Measurements from ENCODE around the gene MTA1. TPM values are rescaled to one million over a fixed set of nuclear protein-coding genes. Genes with fewer than 3 reads are reported as not detected.

MTA1 gene
- total and polyA plus RNA-seq, 2 donors (not counting 1 experiment from before 2014, with no cell fraction given) = 137 to 147 TPM

DNA sequence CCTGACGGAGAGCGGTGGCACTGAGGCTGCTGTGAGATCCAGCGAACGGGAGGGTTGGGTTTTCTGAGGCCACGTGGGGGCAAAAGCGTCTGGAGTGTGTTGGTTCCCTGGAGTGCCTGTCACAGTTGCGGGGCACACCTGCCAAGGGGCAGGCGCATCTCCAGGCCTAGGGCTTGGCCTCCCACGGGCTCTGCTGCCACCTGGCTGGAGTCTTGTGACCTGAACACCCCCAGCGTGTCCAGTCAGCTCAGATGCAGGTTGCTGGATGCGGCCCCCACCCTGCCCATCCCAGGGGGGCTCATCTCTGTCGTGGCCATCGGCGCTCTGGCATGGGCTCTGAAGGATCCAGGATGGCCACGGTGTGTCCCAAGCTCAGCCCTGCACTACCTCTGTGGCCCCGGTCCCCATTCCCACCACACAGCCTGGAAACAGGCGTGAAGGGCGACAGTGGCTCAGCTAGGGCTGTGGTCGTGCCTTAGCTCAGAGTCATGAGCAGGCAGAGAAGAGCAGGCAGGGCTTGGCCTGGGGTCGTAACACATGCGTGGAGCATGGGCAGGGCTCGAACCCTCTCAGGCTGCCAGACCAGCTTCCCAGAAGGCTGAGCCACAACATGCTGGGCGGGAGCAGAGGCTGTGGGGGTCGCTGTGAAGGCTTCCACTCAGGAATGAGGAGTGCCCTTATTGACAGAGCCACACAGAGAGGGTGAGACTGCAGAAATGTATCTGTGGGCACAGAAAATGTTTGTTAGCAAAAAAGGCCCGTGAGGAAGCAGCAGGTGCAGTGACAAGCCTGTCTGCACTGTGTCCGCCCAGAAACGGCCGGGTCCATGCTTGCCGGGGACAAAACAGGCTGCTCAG lies 31.5 kb downstream of the MTA1 start:
- peaks cover 38% of the 10 kb centered on the region for H4K20me1 ChIP-seq (ENCODE audit: control insufficient read depth, insufficient read depth, low read length, poor library complexity, severe bottlenecking)
- Mint-ChIP-seq H3K27me3 (no peaks in the 10 kb centered on the region), H3K27ac (no peak overlapping the region), H3K4me1 (no peaks in the 10 kb centered on the region), H3K9me3 (ENCODE audit: insufficient read depth) (no peaks in the 10 kb centered on the region), H3K4me3 (no peak overlapping the region)
- H2AFZ ChIP-seq (ENCODE audit: insufficient read depth, low read depth, low read length, poor library complexity, severe bottlenecking) = no peak overlapping the region
- no peaks in the 10 kb centered on the region for H3K27me3 ChIP-seq (replicated peaks in 1 of 4; ENCODE audit: control extremely low read depth in 1 of 4, control insufficient read depth in 3 of 4, insufficient read depth in 4 of 4, low read length in 3 of 4)
- no peak for ATAC-seq (ENCODE audit: low read depth)
- no peak for DNase-seq
- no peaks in the 10 kb centered on the region for H3K4me1 ChIP-seq (ENCODE audit: control insufficient read depth in 2 of 2, insufficient read depth in 2 of 2, low read length in 2 of 2)
- intact Hi-C loops (cut with micrococcal nuclease) = no loop called here
- H3K4me2 ChIP-seq (replicated peaks; ENCODE audit: low read depth, low read length, poor library complexity, severe bottlenecking) = no peak overlapping the region
- 96% methylated on average over 28 of the region's 29 CpGs for WGBS (ENCODE audit: insufficient coverage)
- H3K4me3 ChIP-seq (ENCODE audit: control extremely low read depth in 1 of 5, extremely low read depth in 1 of 5, insufficient read depth in 1 of 5, low read depth in 2 of 5, low read length in 4 of 5) = no peak overlapping the region
- POLR2A ChIA-PET = no interaction called here
- H3K9ac ChIP-seq (ENCODE audit: low read length) = no peak overlapping the region
- TF ChIP-seq EZH2 (IDR thresholded peaks at IDR 0.05; ENCODE audit: borderline replicate concordance, insufficient read depth, low read depth, low read length, poor library complexity, severe bottlenecking) = no peak
- no peak for TF ChIP-seq CTCF (IDR thresholded peaks at IDR 0.05)
- peaks cover 29% of the 10 kb centered on the region for H3K79me2 ChIP-seq (ENCODE audit: control insufficient read depth, insufficient read depth, low read length)
- no peaks in the 10 kb centered on the region for H3K9me3 ChIP-seq (ENCODE audit: control extremely low read depth in 1 of 3, control insufficient read depth in 2 of 3, insufficient read depth in 1 of 3, low read length in 2 of 3)
- CTCF ChIA-PET = interaction anchor here (0.6 to 2.4 kb wide), 2 partner anchors 38 to 79 kb away, joined by 3 to 9 read pairs; no protein-coding TSS in a partner anchor
- H3K36me3 ChIP-seq (replicated peaks in 1 of 2; ENCODE audit: control extremely low read depth in 1 of 2, control insufficient read depth in 1 of 2, extremely low read depth in 1 of 2, insufficient read depth in 2 of 2, low read length in 1 of 2) = peaks cover 0 to 30% of the 10 kb centered on the region in 2 experiments
- H3K27ac ChIP-seq (ENCODE audit: low read length in 2 of 2) = no peak overlapping the region

GRCh38 chr14:105452963-105453362 lies 33.3 kb downstream of the MTA1 start:
- Histone ChIP-seq H3K27me3 (replicated peaks in 1 of 4; ENCODE audit: control extremely low read depth in 1 of 4, control insufficient read depth in 3 of 4, insufficient read depth in 4 of 4, low read length in 3 of 4) (no peaks in the 10 kb centered on the region), H3K4me2 (replicated peaks; ENCODE audit: low read depth, low read length, poor library complexity, severe bottlenecking) (no peak overlapping the region), H3K4me3 (ENCODE audit: control extremely low read depth in 1 of 5, extremely low read depth in 1 of 5, insufficient read depth in 1 of 5, low read depth in 2 of 5, low read length in 4 of 5) (no peak overlapping the region), H3K4me1 (ENCODE audit: control insufficient read depth in 2 of 2, insufficient read depth in 2 of 2, low read length in 2 of 2) (no peaks in the 10 kb centered on the region), H3K79me2 (ENCODE audit: control insufficient read depth, insufficient read depth, low read length) (peaks cover 11% of the 10 kb centered on the region), H3K9me3 (ENCODE audit: control extremely low read depth in 1 of 3, control insufficient read depth in 2 of 3, insufficient read depth in 1 of 3, low read length in 2 of 3) (no peaks in the 10 kb centered on the region), H2AFZ (ENCODE audit: insufficient read depth, low read depth, low read length, poor library complexity, severe bottlenecking) (no peak overlapping the region), H3K27ac (ENCODE audit: low read length in 2 of 2) (no peak overlapping the region), H3K36me3 (replicated peaks in 1 of 2; ENCODE audit: control extremely low read depth in 1 of 2, control insufficient read depth in 1 of 2, extremely low read depth in 1 of 2, insufficient read depth in 2 of 2, low read length in 1 of 2) (peaks cover 0 to 42% of the 10 kb centered on the region in 2 experiments), H3K9ac (ENCODE audit: low read length) (no peak overlapping the region), H4K20me1 (ENCODE audit: control insufficient read depth, insufficient read depth, low read length, poor library complexity, severe bottlenecking) (peaks cover 33% of the 10 kb centered on the region)
- POLR2A ChIA-PET = no interaction called here
- H3K4me3 Mint-ChIP-seq = no peak overlapping the region
- CTCF ChIA-PET = no interaction called here
- no peak for TF ChIP-seq EZH2 (IDR thresholded peaks at IDR 0.05; ENCODE audit: borderline replicate concordance, insufficient read depth, low read depth, low read length, poor library complexity, severe bottlenecking)
- TF ChIP-seq CTCF (IDR thresholded peaks at IDR 0.05) = no peak
- intact Hi-C loops (cut with micrococcal nuclease) = no loop called here
- ATAC-seq (ENCODE audit: low read depth) = no peak
- whole genome bisulfite sequencing (ENCODE audit: insufficient coverage) = 86% methylated on average over 13 of the region's 14 CpGs
- H3K27me3 Mint-ChIP-seq = no peaks in the 10 kb centered on the region
- DNase-seq = no peak
- H3K9me3 Mint-ChIP-seq (ENCODE audit: insufficient read depth) = no peaks in the 10 kb centered on the region
- no peaks in the 10 kb centered on the region for H3K4me1 Mint-ChIP-seq
- H3K27ac Mint-ChIP-seq = no peak overlapping the region
